ENCODE measurements around the gene ALDOA.
"Not testable (repeated sequence)": the region's sequence is repeated elsewhere in the genome, so short reads cannot be mapped to it uniquely, and the experiment has no call there.

Gene ALDOA

GRCh38 chr16:30065102-30065942 is at the start of gene ALDOA:
Gene ALDOA, plus strand, starts transcription at chr16:30065760. Its CDS starts 1,138 bp downstream, at chr16:30066898.
- DNase-seq, result peak; percentile 99

- no peak for DNase-seq
Measured at GRCh38 chr16:30016555-30017276, 48.8 kb upstream of the ALDOA start.

DNA sequence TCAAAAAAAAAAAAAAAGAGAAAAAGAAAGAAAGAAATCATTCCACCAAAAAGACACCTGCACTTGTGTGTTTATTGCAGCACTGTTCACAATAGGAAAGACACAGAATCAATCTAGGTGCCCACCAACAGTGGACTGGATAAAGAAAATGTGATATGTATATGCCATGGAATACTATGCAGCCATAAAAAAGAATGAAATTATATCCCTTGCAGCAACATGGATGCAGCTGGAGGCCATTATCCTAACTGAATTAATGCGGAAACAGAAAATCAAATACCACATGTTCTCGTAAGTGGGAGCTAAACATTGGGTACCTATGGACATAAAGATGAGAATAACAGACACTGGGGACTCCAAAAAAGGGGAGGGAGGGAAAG is 48.3 kb upstream of the ALDOA start:
- DNase-seq, result no peak

- DNase-seq, result not testable (repeated sequence)
Measured at GRCh38 chr16:30017937-30018336, 47.6 kb upstream of the ALDOA start.

- no peak for DNase-seq
Measured at GRCh38 chr16:30018731-30019158, 46.8 kb upstream of the ALDOA start.

DNA sequence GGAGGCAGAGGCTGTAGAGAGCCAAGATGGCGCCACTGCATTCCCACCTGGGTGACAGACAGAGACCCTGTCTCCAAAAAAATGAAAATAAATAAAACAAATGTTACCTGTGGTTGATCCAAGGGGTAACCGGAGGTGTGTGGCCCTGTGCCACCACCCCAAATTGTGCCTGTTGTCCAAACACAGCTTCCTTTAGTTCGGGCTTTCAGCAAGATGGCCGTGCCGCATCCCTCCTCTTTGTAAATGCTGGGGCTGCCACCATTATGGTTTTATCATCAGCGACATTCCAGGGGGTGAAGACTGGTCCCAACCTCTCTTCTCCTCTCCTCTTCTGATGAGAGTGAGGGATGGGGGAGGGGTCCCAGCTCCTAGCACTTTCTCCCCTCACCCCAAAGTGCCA is 42.7 kb upstream of the ALDOA start, which contains the start of gene C16orf92:
TSS of gene C16orf92 (plus strand) at position 312 of the 400 bp plus-strand sequence. CDS start 143 bp downstream, outside the sequence.
- no peak for DNase-seq

DNA sequence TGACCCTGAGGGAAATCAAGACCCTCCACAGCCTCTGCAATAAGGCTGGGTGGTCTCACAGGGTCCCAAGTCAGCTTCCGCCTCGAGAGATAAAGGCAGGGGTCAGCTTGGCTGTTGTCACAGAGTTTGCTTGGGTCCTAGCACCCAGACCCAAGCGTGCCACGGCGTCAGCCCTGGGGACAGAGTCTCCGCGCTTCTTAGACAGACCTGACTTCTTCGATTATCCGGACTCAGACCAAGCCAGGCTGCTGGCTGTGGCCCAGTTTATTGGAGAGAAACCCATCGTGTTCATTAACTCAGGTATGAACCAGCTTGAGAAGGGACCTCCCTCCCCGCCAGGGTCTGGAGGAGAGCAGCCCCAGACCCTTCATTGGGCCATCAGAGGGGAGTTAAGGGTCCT is 42.0 kb upstream of the ALDOA start:
- DNase-seq, result no peak

DNA sequence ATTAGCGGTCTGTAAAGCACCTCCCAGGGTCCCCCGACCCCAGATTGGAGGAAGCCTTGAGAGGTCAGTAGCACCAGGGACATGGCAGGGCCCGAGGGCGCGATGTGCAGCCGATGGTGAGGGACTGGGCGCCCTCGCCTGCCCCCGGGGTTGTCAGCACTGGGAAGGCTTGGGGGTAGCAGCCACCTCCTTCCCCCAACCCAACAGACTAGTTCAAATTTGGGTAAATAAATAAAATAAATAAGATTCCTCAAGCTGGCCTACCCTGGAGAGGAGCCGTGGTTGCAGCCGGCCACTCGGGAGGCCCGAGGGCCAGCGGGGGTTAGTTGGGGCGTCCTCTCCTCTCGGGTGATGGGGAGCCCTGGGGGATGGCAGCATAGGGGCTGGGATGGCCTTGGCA is 41.1 kb upstream of the ALDOA start:
- DNase-seq, result no peak

DNA sequence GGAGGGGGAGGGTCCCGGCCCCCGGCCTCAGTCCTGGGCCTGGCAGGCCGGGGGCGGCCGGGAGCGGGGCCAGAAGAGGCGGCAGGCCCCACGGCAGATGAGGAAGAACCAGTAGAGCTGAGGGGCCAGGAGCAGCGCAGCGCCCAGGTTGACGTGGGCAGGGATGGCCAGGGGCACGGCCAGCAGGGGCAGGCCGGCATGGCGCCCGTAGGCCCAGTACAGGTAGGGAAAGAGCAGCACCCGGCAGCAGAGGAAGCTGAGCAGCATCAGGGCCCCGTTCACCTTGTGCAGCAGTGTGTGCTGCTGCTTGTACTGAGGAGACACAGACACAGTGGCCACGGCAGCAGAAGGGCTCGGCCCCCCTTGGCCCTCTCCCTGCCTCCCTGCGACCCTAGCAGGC is 40.4 kb upstream of the ALDOA start:
- DNase-seq, result no peak

DNA sequence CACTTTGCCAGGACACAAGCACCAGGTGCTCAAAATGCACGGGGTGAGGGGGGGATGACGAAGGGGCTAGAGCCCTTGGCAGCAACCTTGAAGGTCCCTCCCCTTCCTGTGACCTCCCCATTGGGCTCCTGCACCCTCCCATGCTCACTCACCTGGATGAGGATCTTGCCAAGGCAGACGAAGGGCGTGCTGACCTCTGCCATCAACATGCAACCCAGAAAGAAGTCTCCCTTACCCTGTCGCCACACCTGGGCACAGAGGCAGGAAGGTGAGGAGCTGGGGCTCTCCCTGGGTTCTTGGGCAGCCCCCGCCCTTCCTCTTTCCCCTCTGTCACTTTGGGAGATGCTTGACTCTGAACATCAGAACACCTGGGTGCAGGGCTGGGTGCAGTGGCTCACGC is 40.0 kb upstream of the ALDOA start:
- no peak for DNase-seq

GRCh38 chr16:30026449-30026848 is 39.1 kb upstream of the ALDOA start:
- DNase-seq, result no peak

- no peak for DNase-seq
Measured at GRCh38 chr16:30027588-30028437, 37.7 kb upstream of the ALDOA start.

DNA sequence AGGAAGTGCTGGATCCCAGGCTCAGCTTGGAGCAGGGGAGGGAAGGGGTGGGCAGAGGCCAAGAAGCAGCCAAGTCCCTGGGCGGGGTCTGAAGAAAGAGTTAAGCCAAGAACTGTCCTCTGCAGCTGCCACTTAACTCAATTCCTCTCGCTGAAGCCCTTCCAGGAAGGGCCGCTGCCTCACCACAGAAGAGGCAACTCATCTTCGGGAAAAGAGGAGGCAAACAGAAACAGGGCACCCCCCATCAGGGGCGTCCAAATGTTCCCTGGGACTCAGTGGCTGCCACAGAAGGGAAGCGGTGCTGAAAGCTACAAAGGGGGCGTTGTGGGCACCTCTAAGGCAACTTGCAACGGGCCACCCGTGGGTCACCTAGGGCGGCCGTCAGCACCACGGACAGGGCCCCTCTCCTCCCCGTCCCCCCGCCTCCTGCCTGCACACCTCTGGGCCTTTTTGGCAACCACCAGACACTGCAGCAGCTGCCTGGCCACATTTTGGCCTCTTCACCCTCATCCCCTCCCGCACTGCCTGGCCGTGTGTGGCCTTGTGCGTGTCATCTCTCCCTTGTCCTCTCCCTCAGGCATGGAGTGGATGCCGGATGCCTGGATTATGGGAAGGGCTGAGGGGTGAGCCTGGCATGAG is 37.0 kb upstream of the ALDOA start:
- DNase-seq, result peak; percentile 36

- DNase-seq, result no peak
Measured at GRCh38 chr16:30030011-30030685, 35.4 kb upstream of the ALDOA start.

- DNase-seq, result no peak
Measured at GRCh38 chr16:30030841-30031413, 34.6 kb upstream of the ALDOA start, which contains the start of gene TLCD3B. Gene TLCD3B, minus strand, starts transcription at chr16:30031271. Its CDS starts 744 bp downstream, at chr16:30030527.

- DNase-seq, result no peak
Measured at GRCh38 chr16:30031477-30031918, 34.1 kb upstream of the ALDOA start.

- peak; percentile 89 for DNase-seq
Measured at GRCh38 chr16:30032083-30032819, 33.3 kb upstream of the ALDOA start.

DNA sequence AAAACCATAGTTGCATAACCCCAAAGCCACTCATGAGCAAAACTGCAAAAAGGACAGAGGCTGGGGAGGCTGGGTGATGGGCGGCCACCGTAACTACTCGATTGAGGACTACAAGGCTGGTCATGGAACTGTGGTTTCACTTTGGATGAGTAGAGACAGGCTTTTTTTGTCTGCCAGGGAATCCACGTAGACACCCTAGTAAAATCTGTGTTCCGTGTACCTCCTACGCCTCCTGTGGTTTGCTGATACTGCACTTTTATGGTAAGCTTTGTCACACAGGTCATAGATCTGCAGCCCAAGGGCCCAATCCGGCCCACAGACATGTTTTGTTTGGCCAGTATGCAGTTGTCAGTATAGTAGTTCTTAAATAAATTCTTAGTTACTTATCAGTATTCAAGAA is 32.3 kb upstream of the ALDOA start:
- DNase-seq, result peak; percentile 85

DNA sequence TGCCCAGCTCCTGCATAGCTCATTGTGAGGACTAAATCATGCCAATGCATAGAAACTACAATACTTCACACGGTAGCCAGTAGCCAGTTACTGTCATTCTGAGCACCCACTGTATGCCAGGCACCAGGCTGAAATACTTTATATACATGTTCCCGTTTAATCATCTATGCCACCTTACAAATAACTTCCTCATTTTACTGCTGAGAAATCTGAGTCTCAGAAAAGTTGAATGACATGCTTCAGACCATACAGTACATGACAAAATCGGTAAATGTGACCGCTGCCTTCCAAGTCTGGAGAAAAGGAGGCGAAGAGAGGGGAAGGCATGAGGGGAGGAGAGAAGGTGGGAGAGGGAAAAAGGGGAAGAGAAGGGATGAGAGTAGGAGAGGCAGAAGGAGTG is 25.3 kb upstream of the ALDOA start:
- DNase-seq, result peak; percentile 62

GRCh38 chr16:30040690-30041089 is 24.9 kb upstream of the ALDOA start:
- not testable (repeated sequence) for DNase-seq

- DNase-seq, result peak; percentile 81
Measured at GRCh38 chr16:30041841-30042240, 23.7 kb upstream of the ALDOA start.
